Measurements from ENCODE around the gene TBX1.

The TBX1 gene

GRCh38 chr22:19802001-19802893, 41.7 kb downstream of the TBX1 start:
- DNase-seq (ENCODE audit: low read depth): no peak
- TF ChIP-seq, protein P1, sequence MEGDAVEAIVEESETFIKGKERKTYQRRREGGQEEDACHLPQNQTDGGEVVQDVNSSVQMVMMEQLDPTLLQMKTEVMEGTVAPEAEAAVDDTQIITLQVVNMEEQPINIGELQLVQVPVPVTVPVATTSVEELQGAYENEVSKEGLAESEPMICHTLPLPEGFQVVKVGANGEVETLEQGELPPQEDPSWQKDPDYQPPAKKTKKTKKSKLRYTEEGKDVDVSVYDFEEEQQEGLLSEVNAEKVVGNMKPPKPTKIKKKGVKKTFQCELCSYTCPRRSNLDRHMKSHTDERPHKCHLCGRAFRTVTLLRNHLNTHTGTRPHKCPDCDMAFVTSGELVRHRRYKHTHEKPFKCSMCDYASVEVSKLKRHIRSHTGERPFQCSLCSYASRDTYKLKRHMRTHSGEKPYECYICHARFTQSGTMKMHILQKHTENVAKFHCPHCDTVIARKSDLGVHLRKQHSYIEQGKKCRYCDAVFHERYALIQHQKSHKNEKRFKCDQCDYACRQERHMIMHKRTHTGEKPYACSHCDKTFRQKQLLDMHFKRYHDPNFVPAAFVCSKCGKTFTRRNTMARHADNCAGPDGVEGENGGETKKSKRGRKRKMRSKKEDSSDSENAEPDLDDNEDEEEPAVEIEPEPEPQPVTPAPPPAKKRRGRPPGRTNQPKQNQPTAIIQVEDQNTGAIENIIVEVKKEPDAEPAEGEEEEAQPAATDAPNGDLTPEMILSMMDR (IDR thresholded peaks at IDR 0.05; ENCODE audit: low read depth, low read length): no peak
- TF ChIP-seq MAX (IDR thresholded peaks at IDR 0.05; ENCODE audit: low read depth, low read length) (no peak), POLR2A (IDR thresholded peaks at IDR 0.05; ENCODE audit: extremely low read depth, insufficient read length) (no peak), MYC (IDR thresholded peaks at IDR 0.05; ENCODE audit: low read depth, low read length) (no peak)
- no peak overlapping the region for H3K4me3 ChIP-seq (ENCODE audit: low read depth, low read length)

DNA sequence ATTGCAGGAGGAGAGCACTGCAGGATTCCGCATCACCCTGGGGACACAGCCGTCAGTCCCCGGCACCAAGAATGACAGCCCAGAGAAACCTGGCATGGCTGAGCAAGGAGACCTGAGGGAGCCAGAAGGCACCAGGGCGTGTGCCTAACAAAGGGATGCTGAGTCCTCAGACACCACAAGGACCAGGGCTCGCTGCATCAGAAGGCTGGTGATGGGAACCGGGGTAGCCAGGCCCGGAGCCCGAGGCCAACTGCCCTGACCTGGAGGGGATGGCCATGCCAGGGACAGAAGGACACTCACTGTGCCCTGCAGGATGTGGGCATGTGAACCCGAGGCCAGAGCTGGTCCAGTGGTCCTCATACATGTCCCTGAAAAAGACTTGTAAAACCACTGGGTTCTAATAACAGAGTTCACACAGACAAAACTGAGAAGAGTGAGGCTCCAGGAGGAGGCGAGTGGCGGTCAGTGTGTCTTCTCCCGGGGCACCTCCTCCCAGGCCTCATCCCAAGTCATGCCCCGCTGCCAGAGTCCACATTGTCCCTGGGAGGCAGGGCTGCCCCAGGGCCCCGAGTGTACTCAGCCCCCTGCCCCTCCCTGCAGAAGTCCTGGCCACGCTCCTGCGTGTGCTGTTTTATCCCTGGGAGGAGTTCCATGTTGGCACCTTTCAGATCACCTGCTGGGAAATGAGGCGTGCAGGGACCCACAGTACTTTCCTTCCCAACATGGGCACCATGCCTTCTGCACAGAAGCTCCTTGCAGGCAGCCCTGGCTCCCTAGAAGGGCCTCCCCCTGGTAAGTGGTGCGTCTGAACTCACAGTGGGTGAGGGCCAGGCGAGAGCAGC, 42.5 kb downstream of the TBX1 start:
- no peak overlapping the region for H3K4me3 ChIP-seq (ENCODE audit: low read depth, low read length)
- no peak for DNase-seq (ENCODE audit: low read depth)
- TF ChIP-seq MAX (IDR thresholded peaks at IDR 0.05; ENCODE audit: low read depth, low read length): no peak
- TF ChIP-seq POLR2A (IDR thresholded peaks at IDR 0.05; ENCODE audit: extremely low read depth, insufficient read length): no peak
- TF ChIP-seq, protein P1 (IDR thresholded peaks at IDR 0.05; ENCODE audit: low read depth, low read length): no peak
- TF ChIP-seq MYC (IDR thresholded peaks at IDR 0.05; ENCODE audit: low read depth, low read length): no peak

DNA sequence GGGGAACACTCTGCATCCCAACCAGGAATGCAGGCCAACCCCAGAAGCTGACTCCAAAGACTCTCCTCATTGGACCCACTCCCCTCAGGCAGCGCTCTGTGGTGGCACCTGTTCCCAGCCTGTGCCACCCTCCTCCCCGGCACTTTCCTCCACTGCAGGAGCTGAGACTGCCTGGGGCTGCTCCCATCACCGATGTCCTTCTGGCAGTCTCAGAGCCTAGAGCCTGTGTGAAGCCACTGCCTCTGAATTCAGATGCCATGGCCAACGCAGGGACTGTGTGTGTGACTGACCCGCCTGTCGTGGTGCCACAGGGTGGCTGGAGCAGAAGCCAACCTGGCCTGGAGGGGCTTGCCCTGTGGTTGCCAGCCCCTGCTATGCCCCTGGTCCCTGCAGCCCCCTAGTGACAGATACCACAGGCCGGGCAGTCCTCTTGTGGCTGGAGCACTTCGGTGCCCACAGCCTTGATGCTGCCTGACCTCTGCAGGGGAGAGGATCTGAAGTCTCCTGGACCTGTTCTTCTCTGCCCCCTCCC, 43.2 kb downstream of the TBX1 start:
- TF ChIP-seq MYC (IDR thresholded peaks at IDR 0.05; ENCODE audit: low read depth, low read length) (no peak), MAX (IDR thresholded peaks at IDR 0.05; ENCODE audit: low read depth, low read length) (no peak)
- DNase-seq (ENCODE audit: low read depth): no peak
- H3K4me3 ChIP-seq (ENCODE audit: low read depth, low read length): no peak overlapping the region

GRCh38 chr22:19805821-19806212, 45.2 kb downstream of the TBX1 start:
- DNase-seq (ENCODE audit: low read depth): no peak
- TF ChIP-seq MAX (IDR thresholded peaks at IDR 0.05; ENCODE audit: low read depth, low read length) (no peak), MYC (IDR thresholded peaks at IDR 0.05; ENCODE audit: low read depth, low read length) (no peak), POLR2A (IDR thresholded peaks at IDR 0.05; ENCODE audit: extremely low read depth, insufficient read length) (no peak)
- TF ChIP-seq, protein P1 (IDR thresholded peaks at IDR 0.05; ENCODE audit: low read depth, low read length): no peak
- H3K4me3 ChIP-seq (ENCODE audit: low read depth, low read length): no peak overlapping the region

DNA sequence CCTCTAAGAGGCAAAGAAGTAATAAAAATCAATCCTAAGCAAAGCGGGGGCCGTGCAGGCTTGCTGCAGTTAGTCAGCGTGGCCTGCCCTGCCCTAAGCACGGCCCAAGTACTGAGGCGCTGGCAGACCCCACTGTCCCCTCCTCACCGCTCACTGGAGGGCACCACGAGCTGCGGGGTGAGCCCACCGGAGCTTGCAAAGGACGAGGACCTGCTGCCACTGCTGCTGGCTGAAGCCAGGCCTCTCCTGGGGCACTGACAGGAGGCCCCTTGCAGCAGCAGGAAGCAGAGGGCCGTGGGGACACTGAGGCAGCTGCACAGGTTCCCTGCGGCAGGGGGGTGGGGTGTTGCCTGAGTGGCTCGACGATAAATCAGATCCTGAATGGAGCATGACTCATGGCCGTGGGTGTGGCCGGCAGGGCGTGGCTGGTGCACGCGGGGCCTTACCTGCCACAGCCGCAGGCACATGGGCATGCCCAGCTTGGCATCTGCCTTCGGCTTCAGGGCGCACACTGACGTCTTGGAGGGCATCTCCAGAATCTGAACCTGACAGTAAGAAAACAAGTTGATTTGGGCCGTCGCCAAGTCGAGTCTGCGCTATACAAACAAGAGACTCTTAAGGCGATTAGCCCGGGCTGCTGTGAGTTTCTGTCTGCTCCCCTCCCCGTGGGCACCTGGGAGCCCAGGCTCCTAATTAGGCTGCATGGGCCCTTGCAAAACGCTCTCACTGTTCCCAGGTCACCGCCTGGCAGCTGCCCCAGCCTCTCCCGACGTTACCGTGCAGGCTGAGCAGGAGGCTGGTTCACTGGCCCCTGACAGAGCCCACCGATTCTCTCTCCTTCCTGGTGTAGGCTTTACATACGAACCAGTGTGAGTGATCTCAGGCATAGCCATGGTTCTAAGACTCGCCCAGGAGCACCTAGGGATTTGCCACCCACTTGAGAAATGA, 45.9 kb downstream of the TBX1 start:
- H3K4me3 ChIP-seq (ENCODE audit: low read depth, low read length): no peak overlapping the region
- no peak for DNase-seq (ENCODE audit: low read depth)
- TF ChIP-seq, protein P1 (IDR thresholded peaks at IDR 0.05; ENCODE audit: low read depth, low read length): no peak
- TF ChIP-seq POLR2A (IDR thresholded peaks at IDR 0.05; ENCODE audit: extremely low read depth, insufficient read length) (no peak), MYC (IDR thresholded peaks at IDR 0.05; ENCODE audit: low read depth, low read length) (no peak), MAX (IDR thresholded peaks at IDR 0.05; ENCODE audit: low read depth, low read length) (no peak)

Data from NB4 (cell line).